DMS114 treated with DMSO at 0.1 percent for 48 hours (cell line): ENCODE measurements around the gene USP12.
"Not testable (repeated sequence)": the region's sequence is repeated elsewhere in the genome, so short reads cannot be mapped to it uniquely, and the experiment has no call there.

Source experiments
- DNase-seq: peaks from one replicate; lab custom pipeline; 2025; ENCODE audit not compliant: unreplicated experiment; lab: John Stamatoyannopoulos, UW

USP12 gene

DNA sequence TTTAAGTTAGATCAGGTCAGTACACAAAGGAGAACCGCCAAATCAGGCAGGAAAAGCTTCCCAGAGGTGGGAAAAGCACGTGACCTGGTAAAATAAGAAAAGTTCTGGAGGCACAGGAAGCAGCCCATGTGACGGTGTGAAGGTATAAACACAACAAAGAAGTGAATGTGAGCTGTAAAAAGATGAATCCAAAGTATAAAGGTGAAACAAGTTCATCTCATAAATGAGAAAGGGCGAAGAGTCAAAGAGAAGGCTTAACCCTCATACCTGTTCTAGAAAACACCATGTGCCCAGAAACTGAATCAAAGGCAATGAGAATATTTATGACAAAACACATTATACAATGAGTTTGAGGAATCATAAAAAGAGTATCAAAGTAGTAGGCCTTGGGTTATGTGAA, 47.0 kb downstream of the USP12 start:
- DNase-seq = no peak

DNA sequence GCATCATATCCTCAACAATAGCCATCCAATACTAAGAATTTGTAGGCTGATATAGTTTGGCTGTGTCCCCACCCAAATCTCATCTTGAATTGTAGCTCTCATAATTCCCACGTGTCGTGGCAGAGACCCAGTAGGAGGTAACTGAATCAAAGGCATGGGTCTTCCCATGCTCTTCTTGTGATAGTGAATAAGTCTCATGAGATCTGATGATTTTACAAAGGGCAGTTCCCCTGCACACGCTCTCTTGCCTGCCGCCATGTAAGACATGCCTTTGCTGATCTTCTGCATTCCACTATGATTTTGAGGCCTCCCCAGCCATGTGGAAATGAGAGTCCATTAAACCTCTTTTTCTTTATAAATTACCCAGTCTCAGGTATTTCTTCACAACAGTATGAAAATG, 48.2 kb downstream of the USP12 start:
- not testable (repeated sequence) for DNase-seq

DNA sequence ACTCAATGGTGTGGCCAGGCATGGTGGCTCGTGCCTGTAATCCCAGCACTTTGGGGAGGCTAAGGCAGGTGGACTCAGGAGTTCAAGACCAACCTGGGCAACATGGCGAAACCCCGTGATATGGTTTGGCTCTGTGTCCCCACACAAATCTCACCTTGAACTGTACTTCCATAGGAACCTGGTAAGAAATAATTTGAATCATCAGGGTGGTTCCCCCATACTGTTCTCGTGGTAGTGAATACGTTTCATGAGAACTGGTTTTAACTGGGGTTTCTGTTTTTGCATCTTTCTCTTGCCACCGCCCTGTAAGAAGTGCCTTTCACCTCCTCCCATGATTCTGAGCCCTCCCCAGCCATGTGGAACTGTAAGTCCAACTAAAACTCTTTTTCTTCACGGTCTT, 49.6 kb downstream of the USP12 start:
- no peak for DNase-seq

DNA sequence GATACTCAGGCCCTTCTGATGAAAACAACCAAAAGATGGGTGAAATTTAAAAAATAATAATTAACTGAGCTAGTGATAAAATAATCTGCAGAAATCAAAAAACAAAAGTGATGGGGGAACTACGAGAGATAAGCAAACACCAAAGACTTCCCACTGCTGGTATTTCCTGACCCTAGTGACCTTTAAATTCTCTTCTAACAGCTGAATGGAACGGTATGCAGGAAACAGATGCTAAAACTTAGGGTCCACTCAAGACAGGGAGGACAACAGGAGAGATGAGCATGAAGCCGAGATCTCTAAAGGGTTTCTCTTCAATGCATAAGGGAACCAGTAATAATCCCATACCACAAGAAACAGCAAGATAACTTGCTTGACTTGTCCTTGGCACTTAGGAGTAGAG, 50.8 kb downstream of the USP12 start:
- no peak for DNase-seq

DNA sequence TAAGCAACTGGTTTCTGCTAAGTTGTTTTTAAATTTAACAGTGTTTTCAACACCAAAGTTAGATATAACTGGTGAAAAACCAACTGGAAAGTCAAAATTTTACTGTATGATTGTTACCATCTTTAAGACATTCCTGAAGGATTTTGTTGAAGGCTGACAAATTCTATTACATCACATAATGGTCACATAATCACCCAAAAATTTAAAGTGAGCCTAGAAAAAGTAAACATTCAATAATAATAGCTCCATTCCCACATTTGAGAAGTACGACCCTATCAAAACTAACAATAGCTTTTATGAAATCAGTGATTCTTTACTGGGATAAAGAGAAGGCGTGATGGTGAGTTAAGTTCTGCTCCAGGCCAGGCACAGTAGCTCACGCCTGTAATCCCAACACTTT, 51.6 kb downstream of the USP12 start:
- DNase-seq = no peak

DNA sequence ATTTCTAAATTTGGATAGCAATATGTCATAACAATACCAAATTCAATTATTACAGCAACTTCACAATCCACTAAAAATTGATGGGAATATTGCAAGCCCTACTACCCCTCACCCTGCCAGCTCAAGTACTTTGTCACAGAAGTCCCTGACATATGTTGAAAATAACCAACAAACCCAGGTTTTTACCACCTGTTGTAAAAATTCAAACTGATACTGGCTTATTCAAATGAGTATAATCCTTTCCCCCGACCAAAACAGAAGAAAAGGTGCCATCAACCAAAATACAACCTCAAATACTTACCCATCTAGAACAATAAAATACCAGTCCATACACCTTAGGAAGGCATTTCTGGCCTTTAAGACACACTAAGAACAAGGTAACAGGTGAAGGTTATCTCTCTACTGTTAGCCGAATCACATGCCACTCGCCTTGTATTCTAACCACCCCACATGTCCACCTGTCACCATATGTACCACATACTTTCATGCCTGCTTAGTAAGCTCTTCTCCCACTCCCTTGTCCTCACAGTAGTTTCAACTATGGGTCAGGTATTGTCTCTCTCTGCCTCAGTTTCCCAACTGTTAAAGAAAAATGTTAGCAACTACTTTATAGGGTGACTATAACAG, 53.1 kb downstream of the USP12 start:
- DNase-seq = no peak

DNA sequence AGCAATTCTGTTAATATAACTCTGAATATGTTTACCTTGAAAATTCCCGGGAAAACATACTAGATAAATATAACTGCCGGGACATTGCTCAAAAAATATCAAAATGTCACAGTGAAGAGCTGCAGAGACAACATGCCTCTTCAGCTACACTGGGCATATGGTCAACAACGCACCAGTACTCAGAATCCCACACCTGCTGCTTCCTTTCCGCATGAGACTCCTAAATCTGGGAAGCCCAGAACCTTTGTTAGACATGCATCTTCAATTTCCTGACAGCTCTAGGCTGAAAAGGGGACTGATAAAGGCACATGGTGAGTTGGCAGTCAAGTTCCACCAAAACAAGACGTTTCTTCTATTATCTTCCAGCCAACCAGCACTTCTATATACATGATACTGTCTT, 53.7 kb downstream of the USP12 start:
- no peak for DNase-seq

DNA sequence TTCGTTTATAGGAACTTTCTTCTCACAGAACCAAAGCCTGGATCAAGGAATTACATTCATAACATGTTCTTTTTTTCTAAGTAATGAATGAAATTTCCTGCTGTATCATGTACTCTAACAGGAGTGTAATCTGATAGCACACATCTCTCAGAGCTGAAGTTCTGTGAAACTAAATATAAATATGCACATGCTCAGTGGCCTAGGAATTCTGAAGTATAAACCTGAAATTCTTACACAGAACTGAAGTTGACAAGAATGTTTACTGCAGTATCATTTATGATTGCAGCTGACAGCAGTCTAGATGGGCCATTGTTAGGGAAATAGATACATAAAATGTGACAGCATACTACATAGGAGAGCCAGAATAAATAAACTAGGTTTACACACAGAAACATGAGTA, 54.5 kb downstream of the USP12 start:
- no peak for DNase-seq

DNA sequence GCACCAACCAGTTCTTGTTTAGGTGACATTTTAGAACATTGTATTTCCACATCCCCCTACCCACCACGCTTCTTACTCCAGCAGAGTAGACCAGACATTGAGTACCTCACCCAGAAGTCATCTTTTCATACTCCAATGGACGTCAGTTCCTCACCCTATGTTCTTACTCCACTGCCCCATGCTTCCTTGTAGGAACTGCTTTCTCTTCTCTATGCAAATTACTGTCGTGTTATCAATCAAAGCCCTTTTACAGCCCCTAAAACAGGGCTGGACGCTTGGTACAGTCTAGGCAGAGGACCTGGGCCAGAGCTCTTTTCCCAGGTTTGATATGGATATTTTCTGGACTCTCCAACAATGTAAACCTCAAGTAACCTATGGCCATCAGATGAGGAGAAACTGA, 58.2 kb downstream of the USP12 start:
- no peak for DNase-seq

DNA sequence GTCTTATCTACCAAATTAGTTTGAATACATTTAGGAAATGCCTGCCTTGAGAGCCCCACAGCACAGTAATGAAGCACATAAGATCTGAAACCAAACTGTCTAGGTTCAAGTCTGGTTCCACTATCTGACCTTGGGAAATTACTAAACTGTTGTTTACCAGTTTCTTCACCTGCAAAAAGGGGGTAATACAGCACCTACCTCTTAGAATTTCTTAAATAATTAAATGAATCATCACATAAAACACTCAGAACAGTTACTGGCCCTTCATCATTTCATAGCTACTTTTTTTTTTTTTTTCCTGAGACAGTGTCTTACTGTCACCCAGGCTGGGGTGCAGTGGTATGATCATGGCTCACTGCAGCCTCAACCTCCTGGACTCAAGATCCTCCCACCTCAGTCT, 59.6 kb downstream of the USP12 start:
- no peak for DNase-seq

DNA sequence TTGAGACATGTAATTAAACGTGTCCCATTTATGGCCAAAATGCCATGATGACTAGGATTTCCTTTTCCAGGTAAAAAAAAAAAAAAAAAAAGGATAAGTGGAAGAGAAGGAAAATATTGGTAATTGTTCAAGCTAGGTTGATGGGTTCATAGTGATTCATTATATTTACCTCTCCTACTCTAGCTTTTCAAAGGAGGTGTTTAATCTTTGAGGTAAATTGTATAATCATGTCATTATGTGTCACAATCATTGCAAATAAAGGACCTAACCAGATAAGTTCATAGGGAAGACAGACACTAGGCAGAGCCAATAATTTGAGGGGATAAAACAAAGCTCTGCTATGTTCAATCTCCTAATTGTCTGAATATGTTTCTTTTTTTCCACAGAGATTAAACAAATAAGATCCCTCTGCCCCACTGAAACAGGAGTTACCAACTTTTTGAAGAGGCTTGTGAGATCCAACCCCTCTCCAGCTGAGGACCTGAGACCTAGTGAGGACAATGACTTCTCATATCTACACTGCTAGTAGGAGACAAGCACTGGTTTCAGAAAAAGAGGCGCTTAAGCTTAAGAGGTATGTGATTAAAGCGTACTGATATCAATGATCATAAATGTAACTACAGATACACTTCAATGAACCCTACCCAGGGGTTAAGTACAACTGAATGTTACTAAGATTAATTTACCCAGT, 61.4 kb downstream of the USP12 start:
- no peak for DNase-seq

DNA sequence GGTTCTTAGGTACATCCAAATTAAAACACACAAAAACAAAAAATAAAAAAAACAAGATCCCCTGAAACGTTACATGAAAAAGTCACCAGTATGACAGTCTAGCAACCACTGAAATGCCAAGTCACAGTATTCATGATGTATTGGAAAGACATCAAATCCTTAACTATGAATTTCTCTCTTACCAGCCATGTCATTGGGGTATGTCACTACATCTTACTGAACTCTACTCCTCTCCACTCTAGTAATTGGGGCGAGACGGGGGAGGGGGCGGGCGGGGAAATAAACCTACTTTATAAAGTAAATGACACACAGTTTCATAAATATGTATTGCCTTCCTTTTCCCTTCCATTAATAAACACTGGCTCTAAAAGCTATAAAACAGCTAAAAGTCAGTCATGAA, 65.5 kb downstream of the USP12 start:
- DNase-seq = no peak

DNA sequence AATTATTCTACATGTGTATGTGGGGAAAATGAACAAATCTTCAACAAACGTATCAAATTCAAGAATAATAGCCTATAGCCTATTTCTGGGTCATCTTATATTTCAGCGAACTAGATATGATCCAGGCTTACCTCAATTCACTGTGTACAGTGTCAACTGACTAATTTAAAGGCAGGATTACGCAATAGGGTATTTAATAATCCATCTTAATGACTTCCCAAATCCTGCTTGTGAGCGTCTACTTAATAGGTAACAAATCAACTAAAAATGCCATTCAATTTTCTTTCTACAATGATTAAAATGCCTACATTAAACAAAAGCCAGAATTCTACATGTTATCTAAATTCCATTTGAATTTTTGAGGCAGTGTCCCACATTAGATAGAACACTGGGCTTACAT, 67.0 kb downstream of the USP12 start:
- no peak for DNase-seq

DNA sequence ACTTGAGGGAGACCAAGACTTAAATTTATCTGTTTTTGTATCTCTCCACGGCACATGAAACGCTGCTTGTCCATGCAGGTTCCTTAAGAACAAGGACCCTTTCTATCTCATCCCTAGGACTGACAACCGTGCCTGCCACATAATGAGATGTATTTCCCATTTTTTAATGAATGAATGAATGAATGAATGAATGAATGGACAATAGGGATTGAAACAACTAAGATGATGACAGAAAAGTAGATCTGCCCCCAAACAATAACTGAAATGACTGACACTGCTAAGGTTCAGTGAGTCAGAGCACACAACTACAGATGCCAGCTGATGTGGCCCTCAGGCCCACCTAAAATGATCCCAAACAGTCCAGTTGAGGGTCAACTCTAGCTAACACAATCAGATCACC, 69.8 kb downstream of the USP12 start:
- DNase-seq = no peak

DNA sequence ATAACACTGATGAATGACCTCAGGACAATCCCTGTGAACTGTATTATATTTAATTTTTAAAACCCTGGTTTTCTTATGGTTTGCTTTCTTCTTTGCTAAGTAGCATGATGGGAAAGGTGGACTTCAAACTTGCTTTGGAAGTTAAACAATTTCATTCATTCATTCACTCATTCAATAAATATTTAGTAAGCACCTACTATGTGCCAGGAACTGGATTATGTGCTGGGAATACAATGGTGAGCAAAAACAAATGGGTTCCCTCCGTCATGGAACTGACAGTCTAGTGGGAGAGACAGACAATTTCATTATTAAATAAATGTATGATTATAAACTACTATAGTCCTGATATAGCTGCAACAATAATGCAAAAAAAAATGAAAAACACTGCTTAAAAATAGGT, 70.3 kb downstream of the USP12 start:
- DNase-seq = no peak

DNA sequence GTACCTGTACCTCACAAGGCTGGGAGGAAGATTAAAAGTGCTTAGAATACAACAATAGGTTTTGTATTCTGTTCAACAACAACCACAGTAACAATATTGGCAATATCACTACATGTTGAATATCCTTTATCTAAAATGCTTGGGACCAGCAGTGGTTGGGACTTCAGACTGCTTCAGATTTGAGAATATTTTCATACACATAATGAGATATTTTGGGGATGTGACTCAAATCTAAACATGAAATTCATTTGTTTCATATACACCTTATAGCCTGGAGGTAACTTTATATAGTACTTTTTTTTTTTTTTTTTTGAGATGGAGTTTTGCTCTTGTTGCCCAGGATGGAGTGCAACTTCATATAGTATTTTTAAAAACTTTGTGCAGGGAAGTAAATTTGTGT, 73.9 kb downstream of the USP12 start:
- DNase-seq = no peak

DNA sequence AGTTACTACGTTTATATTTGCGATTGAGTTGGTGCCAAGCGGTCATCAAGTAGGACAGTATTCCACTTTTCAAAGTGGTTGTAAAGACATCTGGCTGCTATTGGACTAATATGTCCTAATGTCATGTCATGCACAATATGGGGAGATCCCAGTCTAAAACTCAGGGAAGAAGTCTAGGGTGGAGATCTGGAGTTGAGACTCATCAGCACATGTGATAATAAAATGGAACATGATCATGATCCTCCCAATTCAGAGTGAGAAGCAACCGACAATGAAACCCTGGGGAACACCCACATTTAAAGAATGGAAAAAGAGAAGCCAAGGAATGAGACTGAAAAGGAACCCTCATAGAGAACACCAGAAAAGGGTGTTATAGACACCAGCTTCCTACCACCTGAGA, 80.2 kb downstream of the USP12 start:
- DNase-seq = no peak

DNA sequence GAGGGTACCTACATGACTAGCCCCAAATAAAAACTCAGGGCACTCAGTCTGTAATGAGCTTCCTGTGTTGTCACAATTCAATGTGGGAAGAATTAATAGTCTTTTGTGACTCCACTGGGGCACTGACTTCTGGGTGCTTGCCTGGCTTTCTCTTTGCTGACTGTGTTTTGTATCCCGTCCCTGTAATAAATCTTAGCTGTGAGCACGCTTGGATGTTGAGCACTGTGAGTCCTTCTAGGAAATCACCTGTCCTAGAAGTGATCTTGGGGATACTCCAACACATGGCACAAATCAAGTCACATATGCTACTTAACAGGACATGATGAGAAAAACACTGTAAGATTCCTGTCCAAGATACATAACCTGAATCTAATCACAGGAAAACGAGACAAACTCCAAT, 83.0 kb downstream of the USP12 start:
- DNase-seq = no peak

DNA sequence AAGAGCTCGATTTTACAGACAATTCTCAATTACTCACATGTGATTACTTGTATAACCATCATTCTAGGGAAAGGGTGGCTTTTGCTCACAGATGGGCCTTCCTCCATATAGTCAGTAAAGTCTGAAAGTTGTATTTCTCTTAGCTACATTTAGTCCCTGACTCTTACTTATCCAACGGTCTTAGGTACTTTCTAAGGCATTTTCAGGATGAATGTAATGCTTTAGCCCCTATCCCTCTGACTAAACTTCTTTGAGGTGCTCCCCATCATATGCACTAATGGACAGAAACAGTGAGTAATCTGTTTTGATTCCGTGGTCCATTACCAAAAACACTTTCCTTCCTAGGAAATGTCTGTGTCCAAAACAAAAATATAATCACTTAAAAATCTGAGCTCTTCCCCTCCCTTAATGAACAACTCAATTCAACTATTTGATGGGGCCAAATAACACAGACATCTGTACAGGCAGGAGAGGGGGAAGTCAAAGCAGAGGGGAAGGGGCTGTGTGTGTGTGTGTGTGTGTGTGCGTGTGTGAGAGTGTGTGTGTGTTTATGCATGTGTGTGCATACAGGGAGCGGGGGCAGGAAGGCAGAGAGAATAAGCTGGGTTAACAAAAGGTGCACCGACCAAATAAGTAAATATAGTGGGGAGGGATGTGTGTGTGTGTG, 84.9 kb downstream of the USP12 start:
- DNase-seq = no peak

DNA sequence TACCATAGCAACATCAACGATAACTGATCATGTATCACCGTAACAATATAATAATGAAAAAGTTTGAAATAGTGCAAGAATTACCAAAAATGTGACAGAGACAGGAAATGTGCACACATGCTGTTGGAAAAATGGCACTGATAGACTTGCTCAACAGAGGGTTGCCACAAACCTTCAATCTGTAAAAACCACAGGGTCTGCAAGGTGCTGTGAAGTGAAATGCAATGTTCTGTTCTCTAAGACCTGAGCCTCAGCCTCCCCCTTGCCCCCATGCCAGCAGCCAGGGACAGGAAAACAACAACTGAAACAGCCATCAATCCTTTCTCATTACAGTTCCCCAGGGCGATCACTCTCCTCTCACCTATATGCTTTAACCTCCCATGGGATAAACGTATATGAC, 88.4 kb downstream of the USP12 start:
- DNase-seq = no peak

DNA sequence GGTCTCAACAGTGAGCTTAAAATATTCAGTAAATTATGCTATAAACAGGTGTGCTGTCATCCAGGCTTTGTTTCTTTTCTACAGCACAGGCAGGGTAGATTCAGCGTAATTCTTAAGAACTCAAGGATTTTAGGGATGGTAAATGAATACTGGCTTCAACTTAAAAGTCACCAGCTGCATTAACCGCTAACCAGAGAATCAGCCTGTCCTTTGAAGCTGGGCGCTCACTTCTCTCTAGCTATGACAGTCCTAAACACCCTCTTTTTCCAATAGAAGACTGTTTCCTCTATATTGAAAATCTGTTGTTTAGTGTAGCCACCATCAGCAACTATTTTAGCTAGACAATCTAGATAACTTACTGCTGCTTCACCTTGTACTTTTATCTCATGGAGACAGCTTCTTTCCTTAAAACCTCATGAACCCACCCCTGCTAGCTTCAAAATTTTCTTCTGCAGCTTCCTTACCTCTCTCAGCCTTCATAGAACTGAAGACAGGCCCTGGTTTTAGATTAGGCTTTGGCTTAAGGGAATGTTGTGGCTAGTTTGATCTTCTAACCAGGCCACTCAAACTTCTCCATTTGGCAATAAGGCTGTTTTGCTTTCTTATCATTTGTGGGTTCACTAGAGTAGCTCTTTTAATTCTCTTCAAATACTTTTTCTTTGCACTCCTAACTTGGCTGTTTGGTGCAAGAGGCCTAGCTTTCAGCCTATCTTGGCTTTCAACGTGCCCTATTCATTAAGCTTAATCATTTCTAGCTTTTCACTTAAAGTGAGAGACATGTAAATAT, 89.5 kb downstream of the USP12 start:
- no peak for DNase-seq
